Embryonic facial prominence (tissue), 1 donor: Measurements from ENCODE around the gene MRPS24.
"Not testable (repeated sequence)": the region's sequence is repeated elsewhere in the genome, so short reads cannot be mapped to it uniquely, and the experiment has no call there.

Experiments
- DNase-seq: peaks from one replicate; pipeline ENCODE4 v3.0.0-alpha.2; 2016; ENCODE audit errors: extremely low spot score

The MRPS24 gene

DNA sequence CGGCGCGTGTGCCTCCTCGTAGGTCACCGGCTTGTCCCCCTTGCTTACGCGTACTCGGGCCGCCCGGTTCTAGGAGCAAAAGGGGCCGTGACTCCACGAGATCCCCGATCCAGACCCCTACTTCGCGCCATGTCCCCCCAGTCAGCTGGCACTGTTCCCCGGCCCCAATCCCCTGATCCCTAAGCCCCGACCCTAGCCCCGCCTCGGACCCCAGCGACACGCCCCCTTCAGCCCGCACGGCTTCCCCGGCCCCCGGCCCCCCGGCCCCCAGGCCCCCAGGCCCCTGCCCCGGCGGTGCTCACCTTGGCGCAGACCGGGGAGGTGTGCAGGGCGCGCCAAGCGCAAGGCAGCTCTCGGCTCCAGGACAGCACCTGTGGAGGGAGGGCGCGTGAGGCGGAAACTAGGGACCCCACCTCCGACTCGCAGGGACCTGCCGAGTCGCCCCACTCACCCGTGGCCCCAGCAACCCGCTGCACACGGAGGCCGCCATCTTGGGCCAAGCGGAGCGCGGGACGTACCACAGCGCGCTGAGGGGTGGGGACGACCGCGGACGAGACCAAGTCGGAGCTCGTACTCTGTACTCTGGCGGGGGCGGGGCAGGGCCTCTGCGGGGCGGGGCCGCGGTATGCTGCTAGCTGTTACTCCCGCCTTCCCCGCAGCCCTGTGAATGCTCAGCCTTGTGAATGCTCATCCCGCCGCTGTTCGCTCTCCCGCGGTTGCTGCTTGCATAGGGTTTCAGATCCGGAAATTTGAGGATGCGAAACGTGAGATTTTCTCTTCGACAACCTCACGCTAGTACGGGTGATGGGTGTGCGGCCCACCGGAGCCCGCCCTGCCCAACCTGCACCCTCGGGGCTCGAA, at the start of gene MRPS24:
Gene MRPS24 (minus strand): TSS at position 512 of the 861 bp plus-strand sequence. CDS start 22 bp downstream, at position 490.
- DNase-seq: peak; percentile 94

DNA sequence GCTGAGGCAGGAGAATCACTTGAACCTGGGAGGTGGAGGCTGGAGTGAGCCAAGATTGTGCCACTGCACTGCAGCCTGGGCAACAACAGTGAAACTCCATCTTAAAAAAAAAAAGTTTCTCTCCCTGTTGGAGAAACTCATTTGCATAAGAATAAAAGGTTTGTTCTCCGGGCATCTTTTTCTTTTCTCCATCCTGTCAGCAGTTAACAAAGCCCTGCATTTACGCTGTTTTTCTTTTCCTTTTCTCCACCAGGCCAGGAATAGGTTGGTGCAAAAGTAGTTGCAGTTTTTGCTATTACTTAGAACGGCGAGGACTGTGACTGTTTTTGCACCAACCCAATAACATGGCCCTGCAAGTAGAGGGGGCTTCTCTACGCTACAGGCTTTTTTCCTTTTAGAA, 46.6 kb upstream of the MRPS24 start:
- no peak for DNase-seq

DNA sequence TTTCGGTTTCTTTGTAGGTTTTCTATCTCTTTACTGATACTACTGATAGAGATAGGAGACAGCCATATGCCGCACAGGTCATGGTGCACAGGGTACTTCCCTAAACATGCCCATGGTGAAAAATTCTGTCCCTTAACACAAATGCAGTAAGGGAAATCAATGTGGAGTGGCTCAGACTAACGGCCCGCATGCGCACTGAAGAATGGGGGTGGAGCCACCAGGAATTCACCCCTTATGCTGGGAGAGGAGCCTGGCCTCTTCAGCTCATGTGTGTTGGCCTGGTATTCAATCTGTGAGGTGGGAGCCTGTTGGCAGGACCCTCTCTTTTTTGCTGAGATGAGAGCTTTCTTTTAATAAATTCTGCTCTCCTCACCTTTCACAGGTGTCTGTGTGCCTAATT, 45.5 kb upstream of the MRPS24 start:
- no peak for DNase-seq

DNA sequence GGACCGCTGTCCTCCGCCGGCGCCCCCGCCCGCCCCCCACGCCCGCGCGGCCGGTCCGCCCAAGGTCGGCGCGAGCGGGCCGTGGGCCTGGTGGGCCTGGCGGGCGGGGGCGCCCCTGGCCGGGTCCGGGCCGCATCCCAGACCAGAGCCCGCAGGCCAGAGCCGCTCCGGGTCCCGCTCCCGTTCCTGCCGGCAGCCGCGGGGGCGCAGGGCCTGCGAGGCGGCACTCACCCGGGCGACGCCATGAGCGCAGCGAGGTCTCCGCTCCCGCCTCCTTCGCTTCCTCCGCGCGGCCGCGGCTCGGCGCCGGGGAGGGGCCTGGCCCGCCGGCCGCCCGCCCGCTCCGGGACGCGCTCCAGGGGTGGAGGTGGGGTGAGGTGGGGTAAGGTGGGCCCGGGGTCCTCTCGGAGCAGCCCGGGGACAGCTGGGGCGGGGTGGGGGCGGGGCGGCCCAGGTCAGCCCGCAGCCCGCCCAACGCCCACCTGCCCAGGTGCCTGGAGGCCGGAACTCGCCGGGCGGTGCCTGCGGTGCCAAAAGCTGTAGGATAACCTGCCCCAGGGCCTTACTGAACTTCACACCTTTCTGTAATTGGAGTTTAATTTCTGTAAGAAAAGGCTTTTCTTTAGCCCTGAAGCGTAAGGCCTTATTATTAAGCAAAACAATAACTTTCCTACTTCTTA, 37.2 kb upstream of the MRPS24 start, which contains the start of gene URGCP:
Gene URGCP (minus strand): TSS at position 266 of the 680 bp plus-strand sequence. CDS start 21 bp downstream, at position 245.
- DNase-seq: no peak

DNA sequence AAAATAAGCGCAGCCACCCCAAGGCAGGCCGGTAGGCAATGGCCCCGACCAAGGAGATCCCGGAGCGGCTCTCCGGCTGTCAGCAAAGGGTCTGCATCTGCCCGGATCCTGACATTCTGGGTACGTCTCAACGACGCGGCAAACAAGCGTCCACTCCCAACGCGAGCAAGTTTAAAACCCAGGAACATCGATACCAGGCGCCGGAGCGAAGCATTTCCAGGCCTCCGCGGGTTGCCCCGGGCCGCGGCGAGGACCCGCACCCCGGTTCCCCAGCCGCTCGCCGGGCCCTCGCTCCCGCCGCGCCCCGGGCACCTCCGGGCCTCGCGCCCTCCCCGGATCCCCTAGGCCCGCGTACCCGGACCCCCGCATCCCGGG, 36.6 kb upstream of the MRPS24 start:
- DNase-seq: no peak

DNA sequence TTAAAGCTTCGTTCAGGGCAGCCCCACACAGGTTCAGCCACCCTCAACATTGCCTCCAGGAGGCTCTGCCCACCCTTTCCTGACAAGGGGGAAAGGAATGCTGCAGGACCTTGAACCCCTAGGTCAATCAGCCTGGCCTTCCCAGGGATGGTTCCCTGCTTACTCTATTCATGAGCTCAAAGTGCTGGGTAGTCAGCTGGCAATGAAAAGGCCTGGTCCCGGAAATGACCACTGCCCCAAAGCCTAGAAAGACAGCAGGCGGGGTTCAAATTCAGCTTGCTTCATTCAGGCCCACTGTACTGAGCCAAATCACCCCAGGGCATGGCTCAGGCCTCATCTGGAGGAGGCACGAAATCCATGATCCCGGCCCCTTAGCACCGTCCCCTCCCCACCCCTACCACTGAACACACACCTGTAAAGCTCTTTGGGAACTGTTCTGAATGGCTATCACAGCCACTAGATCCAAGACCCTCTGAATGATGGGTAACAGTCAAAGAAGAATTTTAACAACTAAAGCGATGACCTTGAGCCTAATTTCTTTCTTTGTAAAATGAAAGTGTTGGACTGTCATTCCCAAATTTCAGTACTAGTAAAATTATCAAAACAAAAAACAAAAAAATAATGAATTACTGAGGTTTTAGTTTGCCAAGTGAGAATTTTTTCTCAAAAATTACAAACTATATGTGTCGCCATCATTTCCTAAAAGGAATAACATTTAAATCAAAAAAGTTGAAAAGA, 36.1 kb upstream of the MRPS24 start:
- DNase-seq: no peak

DNA sequence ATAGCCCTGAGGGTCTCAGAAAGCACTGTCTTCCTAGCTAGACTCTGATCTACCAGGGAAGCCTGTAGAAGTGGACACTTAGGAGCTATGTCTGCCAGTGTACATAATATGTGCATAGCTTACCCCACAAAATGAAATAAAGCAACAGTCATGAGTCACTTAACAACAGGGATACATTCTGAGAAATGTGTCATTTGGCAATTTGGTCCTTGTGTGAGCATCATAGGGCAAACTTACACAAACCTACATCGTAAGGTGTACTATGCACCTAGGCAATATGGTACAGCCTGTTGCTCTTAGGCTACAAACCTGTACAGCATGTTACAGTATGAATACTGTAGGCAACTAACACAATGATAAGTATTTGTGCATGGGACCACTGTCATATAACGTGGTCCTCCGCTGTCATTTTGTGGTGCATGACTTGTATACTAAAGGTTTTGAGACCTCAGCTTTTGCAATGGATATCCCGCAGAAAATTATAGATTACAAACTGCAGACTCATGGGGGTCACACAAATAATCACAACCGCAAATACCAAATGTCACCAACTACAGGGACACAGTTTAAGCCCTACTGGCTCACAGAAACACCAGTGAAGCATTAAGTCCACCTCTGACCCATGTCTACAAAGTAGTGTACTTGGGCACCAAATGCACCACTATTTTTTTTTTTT, 35.4 kb upstream of the MRPS24 start:
- DNase-seq: no peak

DNA sequence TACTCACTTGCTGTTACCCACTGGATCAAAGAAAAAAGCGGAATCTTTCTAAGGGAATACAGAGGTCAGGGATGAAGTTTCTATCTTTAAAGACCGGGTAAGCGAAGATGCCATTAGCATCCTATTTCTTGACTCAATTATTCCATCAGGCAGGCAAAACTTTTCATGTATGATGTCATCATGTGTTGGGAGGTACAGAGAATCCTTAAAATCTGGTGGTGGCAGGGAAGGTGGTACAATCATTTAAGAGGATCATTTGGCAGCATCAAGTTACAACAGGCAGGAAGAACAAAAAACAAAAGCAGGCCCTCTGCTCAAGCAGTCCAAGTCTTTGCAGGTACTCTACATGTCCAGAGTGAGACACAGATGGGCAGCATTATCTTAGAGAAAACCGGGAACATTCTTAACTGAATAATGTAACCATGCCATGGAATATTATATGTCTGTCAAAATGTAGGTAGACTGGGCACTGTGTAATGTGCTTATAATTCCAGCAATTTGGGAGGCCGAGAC, 33.3 kb upstream of the MRPS24 start:
- no peak for DNase-seq

DNA sequence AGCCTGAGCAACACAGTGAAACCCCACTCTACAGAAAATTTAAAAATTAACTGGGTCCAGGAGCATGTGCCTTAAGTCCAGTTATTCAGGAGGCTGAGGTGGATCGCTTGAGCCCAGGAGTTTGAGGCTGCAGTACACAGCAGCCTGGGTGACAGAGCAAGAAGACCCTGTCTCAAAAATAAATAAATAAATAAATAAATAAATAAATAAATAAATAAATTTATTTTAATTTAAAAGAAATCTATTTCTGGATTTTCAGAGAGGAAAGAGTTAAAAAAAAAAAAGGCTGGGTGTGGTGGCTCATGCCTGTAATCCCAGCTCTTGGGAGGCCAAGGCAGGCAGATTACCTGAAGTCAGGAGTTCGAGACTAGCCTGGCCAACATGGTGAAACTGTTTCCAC, 29.3 kb upstream of the MRPS24 start:
- DNase-seq: not testable (repeated sequence)

DNA sequence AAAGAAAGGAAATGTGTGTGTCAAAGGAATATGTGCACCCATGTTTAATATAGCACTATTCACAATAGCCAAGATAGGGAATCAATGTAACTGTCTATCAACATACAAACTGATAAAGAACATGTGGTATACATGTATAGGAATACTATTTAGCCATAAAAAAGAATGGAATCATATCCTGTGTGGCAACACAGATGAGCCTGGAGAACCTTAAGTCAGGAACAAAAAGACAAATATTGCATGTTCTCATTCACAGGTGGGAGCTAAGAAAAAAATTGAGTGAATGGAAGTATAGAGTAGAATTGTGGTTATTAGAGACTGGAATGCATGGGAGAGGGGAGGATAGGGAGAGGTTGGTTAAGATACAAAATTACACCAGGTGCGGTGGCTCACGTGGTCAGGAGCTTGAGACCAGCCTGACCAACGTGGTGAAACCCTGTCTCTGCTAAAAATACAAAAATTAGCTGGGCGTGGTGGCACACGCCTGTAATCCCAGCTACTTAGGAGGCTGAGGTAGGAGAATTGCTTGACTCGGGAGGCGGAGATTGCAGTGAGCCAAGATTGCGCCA, 26.6 kb upstream of the MRPS24 start:
- no peak for DNase-seq

DNA sequence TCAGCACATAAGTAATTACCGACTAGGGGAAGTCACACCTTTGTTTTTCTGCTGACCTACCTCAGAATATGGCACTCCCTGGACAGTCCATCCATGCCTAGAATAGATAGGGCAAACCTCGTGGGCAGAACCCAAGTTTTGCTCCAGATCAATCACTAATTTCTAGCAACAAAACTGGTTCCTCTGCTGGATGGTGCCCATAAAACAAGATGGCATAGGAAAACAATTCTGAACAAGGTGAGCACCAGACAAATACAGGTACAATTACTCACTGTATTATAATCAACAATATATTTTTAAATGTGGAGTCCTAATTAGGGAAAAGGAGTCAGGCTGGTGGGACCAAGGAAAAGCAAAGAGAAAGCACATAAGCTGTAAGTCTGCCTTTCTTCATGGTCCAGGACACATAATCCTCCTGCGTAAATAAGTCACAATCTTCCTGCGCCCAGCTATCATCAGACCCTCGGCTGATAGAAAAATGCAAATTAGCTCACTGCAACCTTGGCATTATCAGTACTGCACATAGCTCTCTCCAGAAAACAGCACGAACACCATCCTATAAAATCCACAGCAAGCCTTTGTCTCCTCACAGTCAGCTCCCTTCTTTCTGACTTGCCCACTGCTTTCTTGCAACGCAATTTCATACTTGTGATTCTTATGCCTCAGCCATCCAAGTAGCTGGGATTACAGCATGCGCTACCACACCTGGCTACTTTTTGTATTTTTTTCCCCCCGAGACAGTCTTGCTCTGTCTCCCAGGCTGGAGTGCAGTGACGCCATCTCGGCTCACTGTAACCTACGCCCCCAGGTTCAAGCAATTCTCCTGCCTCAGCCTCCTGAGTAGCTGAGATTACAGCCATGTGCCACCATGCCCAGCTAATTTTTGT, 22.0 kb upstream of the MRPS24 start:
- DNase-seq: no peak

DNA sequence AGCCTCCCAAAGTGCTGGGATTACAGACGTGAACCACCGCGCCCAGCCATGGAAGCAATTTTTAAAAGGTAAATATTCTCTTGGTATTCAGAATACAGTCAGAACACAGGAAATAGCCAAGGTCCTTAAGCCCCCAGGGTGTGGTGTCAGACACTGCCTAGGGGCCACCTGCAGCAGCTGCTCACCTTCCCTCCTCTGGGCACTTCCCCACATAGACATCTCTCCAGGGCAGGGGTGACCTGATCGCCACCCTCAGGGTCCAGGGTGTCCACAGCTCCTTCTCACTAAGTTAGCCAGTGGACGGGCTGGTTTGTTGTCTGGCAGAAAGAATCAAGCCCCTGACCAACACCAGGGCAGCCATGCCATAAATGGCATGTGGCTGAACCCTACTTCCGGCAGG, 21.2 kb upstream of the MRPS24 start:
- DNase-seq: no peak

DNA sequence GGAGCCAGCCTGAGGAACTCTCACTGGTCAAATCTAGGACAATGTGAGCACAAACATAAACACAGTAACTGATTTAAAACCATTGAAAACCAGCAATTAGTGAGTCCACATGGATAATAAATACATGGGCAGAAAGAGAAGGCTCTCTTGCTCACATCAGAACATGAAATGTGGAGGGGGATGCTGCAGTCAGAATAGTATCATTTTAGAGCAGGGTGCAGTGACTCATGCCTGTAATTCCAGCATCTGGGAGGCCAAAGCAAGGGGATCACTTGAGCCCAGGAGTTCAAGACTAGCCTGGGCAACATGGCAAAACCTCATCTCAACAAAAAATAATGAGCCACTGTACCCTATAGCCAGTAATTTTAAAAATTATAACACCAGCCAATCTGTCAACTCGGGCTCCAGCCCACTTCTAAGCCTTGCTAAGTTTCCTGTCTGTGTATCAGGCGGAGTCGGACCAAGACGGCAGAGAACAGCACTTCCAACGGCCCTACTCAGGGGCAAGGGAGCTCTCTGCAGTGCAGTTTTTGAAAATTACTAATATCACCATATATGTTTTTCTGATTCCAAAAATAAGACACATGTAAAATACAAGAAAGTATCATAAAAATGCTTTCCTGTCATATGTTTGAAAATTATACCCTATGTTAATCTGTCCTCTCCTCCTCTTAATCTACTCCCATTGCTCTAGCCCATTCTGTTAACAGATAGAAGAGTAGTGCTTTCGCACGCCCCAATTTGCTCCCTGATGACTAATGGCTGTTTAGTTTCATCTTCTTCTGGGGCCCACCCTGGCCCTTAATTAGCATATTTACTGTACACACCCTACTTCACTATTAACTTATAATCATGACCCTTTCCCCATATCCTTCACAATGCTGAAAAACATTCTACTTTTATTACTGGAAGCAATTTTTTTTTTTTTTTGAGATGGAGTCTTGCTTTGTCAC, 20.0 kb upstream of the MRPS24 start:
- no peak for DNase-seq

DNA sequence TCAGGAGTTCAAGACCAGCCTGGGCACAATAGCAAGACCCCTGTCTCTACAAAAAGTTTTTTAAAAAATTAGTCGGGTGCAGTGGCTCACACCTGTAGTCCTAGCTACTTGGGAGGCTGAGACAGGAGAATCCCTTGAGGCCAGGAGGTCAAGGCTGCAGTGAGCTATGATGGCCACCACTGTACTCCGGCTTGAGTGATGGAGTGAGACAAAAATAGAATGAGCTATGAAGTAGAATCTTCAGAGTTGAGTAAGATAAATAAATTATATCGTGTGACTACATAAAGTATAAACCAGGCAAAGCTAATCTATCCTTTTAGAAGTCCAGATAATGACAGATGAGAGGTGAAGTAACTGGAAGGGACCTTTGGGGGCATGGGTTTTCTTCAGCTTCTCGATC, 15.3 kb upstream of the MRPS24 start:
- DNase-seq: no peak

DNA sequence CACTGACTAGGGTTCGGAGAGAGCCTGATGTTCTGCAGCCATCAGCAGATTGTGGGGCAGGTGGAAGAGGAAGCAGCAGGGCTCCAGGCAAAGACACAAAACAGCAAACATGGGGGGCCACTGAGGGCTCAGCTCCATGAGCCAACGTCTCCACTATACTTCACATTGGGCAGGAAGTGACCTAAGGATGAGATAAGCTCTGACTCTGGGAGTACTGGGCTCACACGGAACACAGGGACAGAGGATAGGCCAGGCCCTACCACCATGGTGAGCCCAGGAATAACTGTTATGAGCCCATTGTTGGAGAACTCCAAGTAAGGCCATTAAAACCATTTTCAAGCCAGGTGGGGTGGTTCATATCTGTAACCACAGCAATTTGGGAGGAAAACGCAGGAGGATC, 14.9 kb upstream of the MRPS24 start:
- no peak for DNase-seq

DNA sequence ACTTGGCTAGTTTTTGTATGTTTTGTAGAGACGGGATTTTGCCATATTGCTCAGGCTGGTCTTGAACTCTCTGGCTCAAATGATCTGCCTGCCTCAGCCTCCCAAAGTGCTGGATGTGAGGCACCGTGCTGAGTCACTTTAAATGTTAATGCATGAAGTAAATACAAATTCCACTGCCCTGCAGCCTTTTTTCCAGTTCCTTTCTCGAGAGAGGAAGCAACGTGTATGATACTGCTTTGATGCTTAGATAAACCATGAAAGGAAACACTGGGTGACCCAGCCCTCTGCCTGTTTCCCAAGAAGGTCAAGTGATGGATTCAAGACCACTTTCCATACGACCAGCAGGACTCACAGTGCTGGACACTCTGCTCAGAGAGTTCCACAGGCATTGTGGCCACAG, 11.3 kb upstream of the MRPS24 start:
- no peak for DNase-seq

DNA sequence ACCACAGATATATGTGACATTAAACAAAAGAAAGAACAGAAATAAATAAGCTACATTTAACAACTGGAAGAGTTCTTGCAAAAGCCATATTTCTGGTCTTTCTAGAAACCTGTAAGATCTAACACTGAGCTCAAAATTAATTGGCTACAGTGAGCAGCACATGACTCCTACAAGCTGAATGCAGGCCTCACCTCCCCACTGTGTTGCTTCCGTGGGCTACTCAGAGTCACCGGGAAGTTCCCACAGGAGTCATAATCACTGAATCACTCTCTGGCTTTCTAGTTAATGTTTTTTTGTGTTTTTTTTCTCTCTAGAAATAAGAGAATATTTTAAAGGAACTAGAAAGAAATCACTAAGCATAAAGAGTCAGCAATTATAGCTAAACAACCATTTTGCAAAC, 10.2 kb upstream of the MRPS24 start:
- no peak for DNase-seq

DNA sequence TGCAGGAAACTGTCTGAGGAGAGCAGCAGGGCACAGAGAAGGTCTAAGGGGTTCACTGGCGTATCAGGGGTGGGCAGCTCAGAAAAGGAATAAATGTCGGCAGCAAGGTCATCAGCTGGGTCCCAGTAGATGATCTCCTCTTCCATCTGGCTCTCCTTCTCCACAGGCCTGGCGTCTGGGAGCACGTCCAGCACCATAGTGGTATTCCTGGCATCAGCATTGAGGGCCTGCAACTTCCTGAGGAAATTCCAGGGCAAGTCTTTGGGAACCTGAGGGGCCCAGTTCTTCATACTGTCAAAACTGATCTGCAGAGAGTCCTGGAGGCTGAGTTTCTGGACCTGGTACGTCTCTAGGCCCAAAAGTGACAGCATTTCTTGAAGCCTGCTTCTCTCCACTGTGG, 9.6 kb upstream of the MRPS24 start:
- no peak for DNase-seq
